GM19193 (cell line): ENCODE measurements around the gene OXNAD1.

Experiments
- POLR2A ChIP-seq: IDR thresholded peaks from 4 replicates; pipeline ENCODE4 v1.6.1; 2011; ENCODE audit not compliant: insufficient read depth, insufficient read length; ENCODE audit errors: extremely low read depth

Gene OXNAD1

DNA sequence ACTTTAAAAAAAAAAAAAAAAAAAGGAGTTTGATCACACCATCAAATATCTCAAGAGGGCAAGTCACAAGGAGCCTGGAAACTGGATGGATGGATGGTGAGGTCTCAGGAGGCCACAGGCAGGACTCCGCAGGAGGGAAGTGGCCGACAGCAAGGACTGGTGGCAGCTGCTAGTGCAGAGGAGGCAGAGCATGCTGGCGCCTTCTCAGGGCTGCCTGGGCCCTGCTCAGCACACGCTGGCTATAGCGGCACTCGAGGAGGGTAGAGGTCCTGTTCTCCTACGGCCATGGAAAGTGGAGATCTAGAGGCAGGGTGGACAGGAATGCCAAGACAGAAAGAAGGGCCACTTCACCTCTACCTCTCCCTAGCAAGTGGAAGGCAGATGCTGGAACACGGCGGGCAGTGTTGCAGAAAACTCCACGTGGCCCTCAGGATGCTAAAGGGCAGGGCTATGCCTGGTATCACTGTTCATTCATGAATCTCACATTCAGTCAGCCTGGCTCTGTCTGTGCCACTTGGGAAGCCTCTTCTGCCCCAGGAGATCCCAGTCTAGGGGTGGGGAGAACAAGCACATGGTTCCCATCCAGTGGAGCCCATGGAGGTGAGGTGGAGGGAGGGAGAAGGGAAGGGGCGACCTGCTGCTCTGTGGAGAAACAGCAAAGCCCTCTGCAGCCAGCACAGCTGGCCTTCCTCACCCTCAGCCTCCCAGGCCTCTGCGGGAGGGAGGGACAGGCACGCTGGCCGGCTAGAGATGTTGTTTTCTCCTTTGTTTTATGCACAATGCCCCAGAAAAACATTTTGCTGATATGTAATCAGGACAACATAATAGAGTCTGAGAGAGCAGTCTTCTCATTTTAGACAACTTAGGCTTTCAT lies 71.0 kb downstream of the OXNAD1 start:
- no peak for TF ChIP-seq POLR2A

DNA sequence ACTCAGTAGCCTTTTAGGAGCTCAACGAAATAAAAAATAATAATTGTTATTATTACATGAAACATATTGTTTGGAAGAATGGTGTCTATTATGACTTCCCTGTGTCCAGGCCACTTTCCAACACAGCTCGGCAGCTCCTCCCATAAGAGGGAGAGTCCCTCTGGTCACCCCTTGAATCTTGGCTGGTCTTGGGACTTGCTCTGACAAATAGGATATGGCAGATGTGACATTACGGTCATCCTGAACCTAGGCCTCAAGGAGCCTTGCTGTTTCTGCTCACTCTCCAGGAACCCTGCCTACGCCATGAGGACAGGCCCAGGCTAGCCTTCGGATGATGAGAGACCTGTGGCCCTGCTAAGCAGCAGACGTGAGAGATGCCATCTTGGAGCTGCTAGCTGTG lies 71.8 kb downstream of the OXNAD1 start:
- TF ChIP-seq POLR2A, result no peak

DNA sequence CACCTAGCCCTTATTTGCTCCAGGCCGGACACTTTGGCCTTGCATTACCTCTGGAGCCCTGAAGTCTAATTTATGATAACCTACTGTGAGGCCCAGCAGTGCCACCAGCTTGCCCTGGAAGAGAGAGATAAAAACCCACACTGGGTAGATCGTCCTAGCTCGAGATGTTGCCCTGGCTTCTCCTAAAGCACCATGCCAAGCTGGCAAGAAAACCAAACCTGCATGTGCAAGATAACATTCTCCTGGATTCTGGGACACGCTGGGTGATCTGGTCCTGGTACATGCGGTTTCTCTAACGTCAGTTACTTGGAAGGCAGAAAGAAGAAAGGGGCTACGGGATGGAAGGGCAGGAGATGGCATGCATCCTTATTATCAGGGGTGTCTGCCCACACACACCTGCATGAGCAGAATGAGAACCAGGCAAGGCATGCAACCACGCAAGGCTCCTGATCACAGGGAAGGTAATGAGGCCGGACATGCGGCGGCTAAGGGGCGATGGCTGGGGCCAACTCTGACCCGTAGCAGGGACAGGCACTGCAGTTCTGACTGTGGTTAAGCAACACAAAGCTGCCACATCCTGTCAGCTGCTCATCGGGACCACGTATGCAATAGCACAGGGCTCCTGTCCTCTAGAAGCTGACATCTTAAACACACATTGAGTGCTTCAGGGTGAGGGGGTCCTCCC lies 73.0 kb downstream of the OXNAD1 start:
- no peak for TF ChIP-seq POLR2A

DNA sequence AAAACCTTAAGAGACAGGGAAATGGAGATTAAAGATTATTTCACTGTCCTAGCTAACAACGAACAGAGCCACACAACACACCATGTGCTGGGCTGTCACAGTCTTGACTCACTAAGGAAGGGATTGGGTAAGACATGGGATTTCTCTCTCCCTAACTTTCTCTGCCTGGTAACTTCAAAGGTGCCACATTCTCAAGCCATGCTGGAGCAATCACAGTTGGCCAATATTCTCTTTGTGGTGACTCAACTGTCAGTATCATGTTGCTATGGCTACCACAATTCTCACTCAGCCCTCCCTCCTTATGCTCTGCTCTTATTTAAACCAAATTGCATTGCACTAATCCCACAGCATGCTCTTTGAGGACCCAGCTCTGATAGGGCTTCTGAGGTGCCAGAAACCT lies 74.0 kb downstream of the OXNAD1 start:
- no peak for TF ChIP-seq POLR2A

DNA sequence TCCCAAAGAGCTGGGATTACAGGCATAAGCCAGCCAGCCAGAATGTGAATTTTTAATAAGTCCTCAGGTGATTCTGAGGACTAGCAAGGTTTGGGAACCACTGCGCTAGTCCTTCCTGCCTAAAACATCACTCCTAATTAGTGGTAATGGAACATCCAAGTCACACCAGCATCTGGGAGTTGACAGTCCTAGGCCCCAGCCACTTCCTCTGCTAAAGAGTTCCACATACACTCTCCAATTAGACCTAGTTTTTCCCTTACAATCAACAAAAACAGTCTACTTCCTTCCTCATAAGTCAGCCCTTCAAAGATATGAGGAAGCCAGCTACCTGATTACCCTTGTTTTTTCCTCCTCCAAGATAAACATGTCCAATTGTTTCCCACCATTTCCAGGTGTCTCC lies 78.1 kb downstream of the OXNAD1 start:
- no peak for TF ChIP-seq POLR2A

DNA sequence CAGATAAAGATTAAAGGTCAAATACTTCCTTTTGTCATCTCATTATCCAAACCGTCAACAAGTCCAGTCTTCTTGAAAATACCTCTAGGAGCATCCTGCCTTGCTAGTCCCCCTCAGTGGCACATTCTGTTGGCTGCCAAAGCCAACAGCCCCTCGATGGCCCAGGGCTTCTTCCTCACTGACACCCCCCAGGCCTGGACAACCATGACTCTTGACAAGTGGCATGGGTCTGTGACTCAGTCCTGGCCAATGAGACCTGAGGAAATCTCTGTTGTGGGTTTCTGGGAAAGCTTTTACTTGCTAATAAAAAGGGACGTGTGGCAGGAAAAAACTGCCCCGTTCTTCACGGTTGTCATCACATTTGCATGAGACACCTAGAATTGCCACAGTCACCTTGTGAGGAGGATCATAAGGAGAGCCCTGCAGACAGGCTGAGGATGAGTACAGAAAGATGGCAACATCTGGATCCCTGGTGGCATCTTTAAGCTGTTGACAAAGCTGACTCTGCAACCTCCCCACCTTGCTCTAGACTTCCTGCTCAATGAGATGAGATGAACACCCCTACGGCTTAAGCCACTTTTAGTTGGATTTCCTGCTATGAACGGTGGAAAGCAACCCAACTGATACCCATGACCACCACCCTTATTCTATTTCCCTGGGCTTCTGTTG lies 81.5 kb downstream of the OXNAD1 start:
- no peak for TF ChIP-seq POLR2A

DNA sequence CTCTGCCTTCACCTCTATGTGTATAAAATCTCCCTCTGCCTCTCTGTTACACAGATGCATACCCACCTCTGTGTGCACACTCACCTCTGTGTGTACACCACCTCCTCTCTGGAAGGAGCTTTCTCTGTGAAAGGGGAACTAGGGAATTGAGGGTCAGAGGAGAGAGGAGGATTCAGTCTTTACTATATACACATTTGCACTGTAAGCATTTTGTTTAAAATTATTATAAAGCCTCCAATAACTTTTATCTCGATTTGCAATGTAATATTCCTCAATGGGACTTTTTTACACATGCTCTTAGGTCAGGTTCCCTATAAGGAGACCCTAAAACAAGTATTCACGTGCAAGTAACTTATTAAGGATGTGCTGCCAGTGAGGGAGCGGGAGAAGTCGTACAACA lies 82.5 kb downstream of the OXNAD1 start:
- TF ChIP-seq POLR2A, result no peak

DNA sequence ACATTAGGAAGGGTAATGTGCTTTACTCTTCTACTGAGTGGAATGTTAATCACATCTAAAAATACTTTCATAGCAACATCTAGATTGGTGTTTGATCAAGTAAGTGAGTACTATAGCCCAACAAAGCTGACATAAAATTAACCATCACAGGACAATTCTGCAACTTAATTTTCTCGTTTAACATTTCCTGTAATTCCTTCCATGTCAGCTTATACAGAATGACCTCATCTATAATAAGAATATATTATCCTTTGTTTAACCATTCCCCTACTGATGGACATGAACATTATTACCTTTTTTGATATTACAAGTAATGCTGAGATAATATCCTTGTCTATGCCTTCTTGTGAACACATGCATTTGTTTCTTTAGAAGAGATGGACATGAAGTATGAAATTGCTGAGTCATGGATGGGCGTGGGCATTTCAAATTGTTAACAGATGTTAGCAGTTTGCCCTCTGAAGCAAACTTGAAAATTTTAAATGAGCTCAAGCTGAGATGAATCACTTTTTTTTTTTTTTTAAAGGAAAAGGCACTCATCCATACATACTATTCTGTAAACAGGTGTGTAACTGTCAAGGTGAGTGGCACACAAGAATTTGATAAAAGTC lies 85.1 kb downstream of the OXNAD1 start:
- no peak for TF ChIP-seq POLR2A

DNA sequence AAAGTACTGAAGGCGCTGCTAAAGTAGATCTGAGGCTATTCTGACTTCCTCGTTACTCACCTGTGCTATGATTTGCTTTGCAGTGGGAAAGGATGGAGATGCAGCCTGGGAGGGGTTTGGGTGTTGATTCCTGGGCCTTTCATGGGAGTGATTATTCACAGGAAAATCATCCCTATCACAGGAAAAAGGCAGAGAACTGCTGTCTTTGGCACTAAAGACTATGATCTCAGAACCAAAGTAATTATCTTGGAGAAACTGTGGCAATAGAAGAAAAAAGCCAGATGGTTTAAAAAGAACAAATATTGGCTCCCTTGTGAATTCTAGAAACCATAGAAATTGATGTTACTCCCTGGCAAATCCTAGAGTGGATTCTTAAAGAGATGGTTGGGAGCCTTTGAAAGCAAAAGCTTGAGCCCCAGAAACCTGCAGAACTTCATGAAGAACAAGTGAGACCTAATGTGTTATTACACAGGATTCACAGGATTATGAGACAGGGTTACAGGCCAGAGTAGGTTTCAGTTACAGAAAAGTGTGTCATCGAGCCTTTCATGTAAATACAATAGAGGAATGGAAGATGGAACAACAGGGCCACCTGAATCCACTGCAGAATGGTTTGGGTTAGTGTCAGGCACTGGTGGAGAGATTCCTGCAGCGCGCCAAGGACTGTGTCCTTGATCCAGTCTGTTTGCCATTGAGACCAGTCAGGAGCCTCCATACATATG lies 85.7 kb downstream of the OXNAD1 start:
- no peak for TF ChIP-seq POLR2A

DNA sequence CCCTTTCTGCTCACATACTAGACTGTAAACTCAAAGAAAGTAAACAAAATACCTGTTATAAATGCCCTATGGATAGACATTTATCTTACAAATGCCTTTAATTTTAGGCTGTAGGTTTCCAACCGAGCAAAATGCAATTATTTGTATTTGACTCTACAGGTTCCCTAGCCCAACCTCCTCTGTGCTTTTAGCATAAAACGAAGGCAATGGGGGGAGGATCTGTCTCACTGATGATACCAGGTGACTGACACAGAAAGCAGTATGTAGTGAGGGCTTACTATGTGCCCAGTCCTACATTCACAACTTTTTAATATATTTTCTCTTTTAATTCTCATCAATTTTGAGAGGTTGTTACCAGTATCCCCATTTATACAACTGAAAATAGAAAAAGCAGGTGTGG lies 87.4 kb downstream of the OXNAD1 start:
- no peak for TF ChIP-seq POLR2A

DNA sequence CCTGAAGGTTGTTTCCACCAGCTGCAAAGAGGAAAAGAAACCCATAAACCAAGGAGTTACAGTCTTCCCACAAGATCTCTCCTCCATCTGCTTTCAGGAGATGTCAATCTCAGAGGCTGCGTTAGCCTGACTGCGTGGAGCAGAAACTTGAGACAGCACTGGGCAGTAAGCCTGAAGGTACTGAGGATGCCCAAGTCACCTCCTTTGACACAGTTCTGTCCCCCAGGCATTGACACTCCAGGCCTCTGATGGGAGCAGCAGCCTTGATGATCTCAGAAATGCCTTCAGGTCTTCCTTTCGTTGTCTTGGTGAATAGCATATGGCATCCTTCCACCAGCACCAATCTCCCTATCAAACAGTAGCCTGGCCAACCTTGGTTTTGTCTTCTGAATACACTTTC lies 89.3 kb downstream of the OXNAD1 start:
- TF ChIP-seq POLR2A, result no peak
